Thyroid gland (tissue), 4 donors: Measurements from ENCODE around the gene MRPL52. TPM values are rescaled to one million over a fixed set of nuclear protein-coding genes. Genes with fewer than 3 reads are reported as not detected.

Source experiments
- DNase-seq, 2 donors: peaks; one replicate each; pipeline ENCODE4 v3.0.0-alpha.2; 2019
- H3K27ac ChIP-seq, 3 donors: fragments of 200-600 bp; sonication (generic); 1 replicate in 2 of 3; 2 replicates in 1 of 3; pipeline ENCODE4 v1.5.1; 2016 to 2019; ENCODE audit warnings: mild to moderate bottlenecking in 1 of 3, moderate library complexity in 1 of 3
- H3K27me3 ChIP-seq: fragments of 200-600 bp; sonication (generic); one replicate; pipeline ENCODE4 v1.5.1; 2019
- H3K36me3 ChIP-seq, 2 donors: fragments of 200-600 bp; sonication (generic); one replicate each; pipeline ENCODE4 v1.5.1; 2016 to 2019
- H3K4me1 ChIP-seq, 2 donors: fragments of 200-600 bp; sonication (generic); one replicate each; pipeline ENCODE4 v1.5.1; 2017 to 2019
- H3K4me3 ChIP-seq, 3 donors: fragments of 200-600 bp; sonication (generic); replicated peaks in 1 of 3; 1 replicate in 2 of 3; 2 replicates in 1 of 3; pipeline ENCODE4 v1.5.1; 2016; ENCODE audit warnings: mild to moderate bottlenecking in 1 of 3
- H3K9me3 ChIP-seq: fragments of 200-600 bp; sonication (generic); one replicate; pipeline ENCODE4 v1.5.1; 2017
- CTCF ChIP-seq, 6 experiments: fragments of 200-600 bp in 3 of 6; fragments of 450-650 bp in 3 of 6; sonication (generic) in 3 of 6; IDR thresholded peaks; one replicate each; pipeline ENCODE4 v1.5.1; 2016 to 2019; ENCODE audit warnings: antibody characterized with exemption in 6 of 6, mild to moderate bottlenecking in 2 of 6, inconsistent platforms in 1 of 6, moderate library complexity in 1 of 6
- POLR2A ChIP-seq, 2 donors: fragments of 450-650 bp; IDR thresholded peaks; one replicate each; pipeline ENCODE4 v1.6.1; 2017; ENCODE audit warnings: antibody characterized with exemption in 2 of 2, mild to moderate bottlenecking in 2 of 2, moderate library complexity in 1 of 2
- WGBS, 2 donors: methylation state at CpG; one replicate each; pipeline ENCODE4 v1.1.5; 2017; 5-methylcytosine and 5-hydroxymethylcytosine counted together
- intact Hi-C: fragments of 100-400 bp; cut with DNase I; formaldehyde crosslinking; loops from one replicate; pipeline ENCODE4 v1.15.1; 2023
- total RNA-seq, 4 donors: library from RNA; depleted of rRNA; stranded (reverse); fragments of >200 nt; gene quantifications; one replicate each; pipeline ENCODE4 v1.2.3, GENCODE V29; 2016

Gene MRPL52
- total RNA-seq, 4 donors from 2014 or later = 43.7 to 166 (median 76.3) TPM

- H3K4me3 ChIP-seq = peak within 1 kb of the TSS; percentile 71 to 95 (median 83)
- no peaks in the 10 kb centered on the region for H3K9me3 ChIP-seq
- intact Hi-C loops = no loop called here
- DNase-seq = peak; percentile 84 to 89
- TF ChIP-seq CTCF (IDR thresholded peaks at IDR 0.05) (peak in 3 of 6 experiments; percentile 29 to 39 (median 37)), POLR2A (IDR thresholded peaks at IDR 0.05) (peak in 1 of 2 donors; percentile 86)
- peak within 1 kb of the TSS; percentile 80 to 97 (median 94) for H3K27ac ChIP-seq
- H3K27me3 ChIP-seq = no peaks in the 10 kb centered on the region
- peaks cover 15 to 20% of the 10 kb centered on the region in 2 donors for H3K4me1 ChIP-seq
- H3K36me3 ChIP-seq = peaks cover 11% of the 10 kb centered on the region in 2 donors
- WGBS, 2 donors = 2 to 9% methylated on average over 32 to 36 of the region's 46 CpGs
Observed at GRCh38 chr14:22836301-22837113, 6.8 kb downstream of the MRPL52 start, which contains the start of gene MMP14. Gene MMP14 (plus strand): TSS chr14:22836585. CDS start chr14:22836818, 233 bp downstream.

- DNase-seq = peak; percentile 71 to 75
- H3K9me3 ChIP-seq = no peaks in the 10 kb centered on the region
- 2% methylated on average over 36 to 42 of the region's 57 CpGs for WGBS, 2 donors
- peaks cover 18 to 19% of the 10 kb centered on the region in 2 donors for H3K36me3 ChIP-seq
- intact Hi-C loops = no loop called here
- peak overlapping the region; percentile 71 to 95 (median 83) for H3K4me3 ChIP-seq
- TF ChIP-seq CTCF (IDR thresholded peaks at IDR 0.05) (no peak), POLR2A (IDR thresholded peaks at IDR 0.05) (peak in 1 of 2 donors; percentile 54)
- H3K4me1 ChIP-seq = peaks cover 15 to 20% of the 10 kb centered on the region in 2 donors
- no peaks in the 10 kb centered on the region for H3K27me3 ChIP-seq
- peak overlapping the region; percentile 80 to 97 (median 94) for H3K27ac ChIP-seq
Observed at GRCh38 chr14:22837114-22837749, 7.5 kb downstream of the MRPL52 start.

- H3K27me3 ChIP-seq = no peaks in the 10 kb centered on the region
- H3K4me1 ChIP-seq = peaks cover 15 to 20% of the 10 kb centered on the region in 2 donors
- no peaks in the 10 kb centered on the region for H3K9me3 ChIP-seq
- peak overlapping the region; percentile 80 to 97 (median 94) for H3K27ac ChIP-seq
- TF ChIP-seq CTCF (IDR thresholded peaks at IDR 0.05) (no peak), POLR2A (IDR thresholded peaks at IDR 0.05) (no peak)
- DNase-seq = peak; percentile 30 to 40
- 32 to 39% methylated on average over 17 to 19 of the region's 25 CpGs for WGBS, 2 donors
- H3K36me3 ChIP-seq = peaks cover 25 to 26% of the 10 kb centered on the region in 2 donors
- intact Hi-C loops = no loop called here
- peak overlapping the region in 2 of 3 donors; percentile 71 to 95 for H3K4me3 ChIP-seq
Observed at GRCh38 chr14:22837750-22838538, 8.3 kb downstream of the MRPL52 start.

- DNase-seq = no peak
- Histone ChIP-seq H3K4me1 (peaks cover 15 to 20% of the 10 kb centered on the region in 2 donors), H3K9me3 (no peaks in the 10 kb centered on the region), H3K4me3 (peak overlapping the region in 1 of 3 donors; percentile 95), H3K36me3 (peaks cover 30% of the 10 kb centered on the region in 2 donors), H3K27me3 (no peaks in the 10 kb centered on the region), H3K27ac (peak overlapping the region; percentile 80 to 97 (median 94))
- TF ChIP-seq CTCF (IDR thresholded peaks at IDR 0.05) (no peak), POLR2A (IDR thresholded peaks at IDR 0.05) (no peak)
- WGBS, 2 donors = 48 to 56% methylated on average over 4 to 6 of the region's 6 CpGs
- intact Hi-C loops = no loop called here
Observed at GRCh38 chr14:22838631-22839041, 8.9 kb downstream of the MRPL52 start.
